Breast epithelium (tissue), 4 donors: ENCODE results near the gene PPM1D. TPM values are rescaled to one million over a fixed set of nuclear protein-coding genes. Genes with fewer than 3 reads are reported as not detected.
A peak's percentile ranks its signal among the peaks of the same experiment; 100 is the strongest.

ENCODE experiments used
- DNase-seq, 2 donors: peaks; one replicate each; pipeline ENCODE4 v3.0.0-alpha.2; 2019; ENCODE audit warnings: low spot score in 2 of 2
- H3K27ac ChIP-seq, 2 donors: fragments of 200-600 bp; sonication (generic) in 1 of 2; one replicate each; pipeline ENCODE4 v1.5.1; 2016 to 2019; ENCODE audit warnings: mild to moderate bottlenecking in 1 of 2
- H3K27me3 ChIP-seq, 2 donors: fragments of 200-600 bp; sonication (generic) in 1 of 2; one replicate each; pipeline versions ENCODE4 v1.5.1 to v1.6.0; 2017 to 2019; ENCODE audit warnings: control low read depth in 1 of 2, mild to moderate bottlenecking in 1 of 2
- H3K36me3 ChIP-seq: fragments of 200-600 bp; one replicate; pipeline ENCODE4 v1.5.1; 2019
- H3K4me1 ChIP-seq, 2 donors: fragments of 200-600 bp; sonication (generic); one replicate each; pipeline ENCODE4 v1.5.1; 2016 to 2019; ENCODE audit warnings: control low read depth in 1 of 2
- H3K4me3 ChIP-seq, 3 donors: fragments of 200-600 bp; sonication (generic); 1 replicate in 2 of 3; 2 replicates in 1 of 3; pipeline ENCODE4 v1.5.1; 2016 to 2019; ENCODE audit warnings: mild to moderate bottlenecking in 3 of 3, moderate library complexity in 2 of 3
- H3K9me3 ChIP-seq, 2 donors: fragments of 200-600 bp; sonication (generic) in 1 of 2; one replicate each; pipeline ENCODE4 v1.5.1; 2016 to 2019; ENCODE audit warnings: control low read depth in 1 of 2
- POLR2A ChIP-seq: fragments of 450-650 bp; IDR thresholded peaks from one replicate; pipeline ENCODE4 v1.6.1; 2016; ENCODE audit warnings: antibody characterized with exemption, mild to moderate bottlenecking, moderate library complexity
- POLR2AphosphoS5 ChIP-seq, 3 donors: sonication (generic); formaldehyde crosslinking; IDR thresholded peaks; one replicate each; pipeline ENCODE4 v1.6.1; 2017; ENCODE audit warnings: antibody characterized with exemption in 3 of 3
- intact Hi-C: fragments of 100-400 bp; cut with DNase I; formaldehyde crosslinking; loops from one replicate; pipeline ENCODE4 v1.15.1; 2023; ENCODE audit warnings: low total_unique reads
- total RNA-seq, 3 donors: library from RNA; depleted of rRNA; stranded (reverse); fragments of >200 nt; gene quantifications; one replicate each; pipeline ENCODE4 v1.1.0, GENCODE V29; 2016
- TF ChIP-seq, protein P1 (sequence below), 3 donors: fragments of 450-650 bp; IDR thresholded peaks; one replicate each; pipeline ENCODE4 v1.5.1; 2016 to 2017; ENCODE audit warnings: antibody characterized with exemption in 3 of 3, mild to moderate bottlenecking in 3 of 3, moderate library complexity in 3 of 3

PPM1D gene
- total RNA-seq, 3 donors from 2014 or later, result 12.3 to 19.6 (median 14.7) TPM

DNA sequence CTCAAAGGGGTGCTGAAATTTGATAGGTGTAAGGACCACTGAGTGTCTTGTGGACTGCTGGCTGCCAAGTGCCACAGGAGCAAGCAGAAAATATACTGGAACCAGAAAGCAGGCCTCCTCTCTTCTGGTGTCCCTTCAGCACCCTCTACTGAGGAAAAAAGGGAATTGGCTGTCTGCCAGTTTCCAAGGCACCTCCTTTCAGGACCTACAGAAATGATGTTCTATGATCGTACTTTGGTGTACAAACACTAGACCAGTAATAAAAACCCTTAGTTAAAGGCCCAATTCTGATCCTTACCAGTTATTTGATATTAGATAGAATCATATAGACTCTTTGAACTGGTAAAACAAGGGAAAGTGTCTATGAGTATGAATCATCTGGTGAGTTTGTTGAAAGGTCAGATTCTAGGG is 41.8 kb downstream of the PPM1D start:
- TF ChIP-seq, protein P1, sequence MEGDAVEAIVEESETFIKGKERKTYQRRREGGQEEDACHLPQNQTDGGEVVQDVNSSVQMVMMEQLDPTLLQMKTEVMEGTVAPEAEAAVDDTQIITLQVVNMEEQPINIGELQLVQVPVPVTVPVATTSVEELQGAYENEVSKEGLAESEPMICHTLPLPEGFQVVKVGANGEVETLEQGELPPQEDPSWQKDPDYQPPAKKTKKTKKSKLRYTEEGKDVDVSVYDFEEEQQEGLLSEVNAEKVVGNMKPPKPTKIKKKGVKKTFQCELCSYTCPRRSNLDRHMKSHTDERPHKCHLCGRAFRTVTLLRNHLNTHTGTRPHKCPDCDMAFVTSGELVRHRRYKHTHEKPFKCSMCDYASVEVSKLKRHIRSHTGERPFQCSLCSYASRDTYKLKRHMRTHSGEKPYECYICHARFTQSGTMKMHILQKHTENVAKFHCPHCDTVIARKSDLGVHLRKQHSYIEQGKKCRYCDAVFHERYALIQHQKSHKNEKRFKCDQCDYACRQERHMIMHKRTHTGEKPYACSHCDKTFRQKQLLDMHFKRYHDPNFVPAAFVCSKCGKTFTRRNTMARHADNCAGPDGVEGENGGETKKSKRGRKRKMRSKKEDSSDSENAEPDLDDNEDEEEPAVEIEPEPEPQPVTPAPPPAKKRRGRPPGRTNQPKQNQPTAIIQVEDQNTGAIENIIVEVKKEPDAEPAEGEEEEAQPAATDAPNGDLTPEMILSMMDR (IDR thresholded peaks at IDR 0.05), result no peak
- TF ChIP-seq POLR2AphosphoS5 (IDR thresholded peaks at IDR 0.05) (no peak), POLR2A (no peak)
- Histone ChIP-seq H3K27ac (peak overlapping the region in 1 of 2 donors; percentile 3), H3K4me1 (no peaks in the 10 kb centered on the region), H3K36me3 (no peaks in the 10 kb centered on the region), H3K27me3 (no peaks in the 10 kb centered on the region), H3K4me3 (no peak overlapping the region), H3K9me3 (no peaks in the 10 kb centered on the region)
- DNase-seq, result no peak
- intact Hi-C loops, result no loop called here

DNA sequence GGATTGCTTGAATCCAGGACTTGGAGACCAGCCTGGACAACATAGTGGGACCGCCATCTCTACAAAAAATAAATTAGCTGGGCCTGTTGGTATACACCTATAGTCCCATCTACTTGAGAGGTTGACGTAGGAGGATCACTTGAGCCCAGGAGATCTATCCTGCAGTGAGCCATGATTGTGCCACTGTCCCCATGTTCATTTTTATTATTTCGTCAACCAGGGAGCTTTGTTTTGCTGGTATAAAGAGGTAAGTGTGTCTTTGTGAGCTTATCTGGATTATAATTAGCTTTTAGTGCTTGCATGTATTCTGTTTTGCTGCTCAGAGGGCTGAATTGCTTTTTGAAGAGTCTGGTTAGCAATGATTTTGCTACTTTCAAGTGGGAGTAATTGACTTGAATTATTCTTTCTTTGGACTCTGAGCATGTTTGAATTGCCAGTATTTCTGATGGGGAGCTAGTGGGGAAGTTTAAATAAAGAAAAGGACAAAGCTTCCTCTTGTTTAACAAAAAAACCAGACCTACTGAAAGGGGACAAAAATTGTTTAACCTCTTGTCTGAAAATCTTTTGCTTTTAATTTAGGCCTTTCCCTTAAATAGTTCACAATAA is 46.0 kb downstream of the PPM1D start:
- Histone ChIP-seq H3K27ac (no peak overlapping the region), H3K36me3 (no peaks in the 10 kb centered on the region), H3K4me3 (no peak overlapping the region), H3K27me3 (no peaks in the 10 kb centered on the region), H3K4me1 (no peaks in the 10 kb centered on the region), H3K9me3 (no peaks in the 10 kb centered on the region)
- DNase-seq, result no peak
- TF ChIP-seq POLR2A, result no peak
- TF ChIP-seq, protein P1 (IDR thresholded peaks at IDR 0.05), result no peak
- no peak for TF ChIP-seq POLR2AphosphoS5 (IDR thresholded peaks at IDR 0.05)
- intact Hi-C loops, result no loop called here

DNA sequence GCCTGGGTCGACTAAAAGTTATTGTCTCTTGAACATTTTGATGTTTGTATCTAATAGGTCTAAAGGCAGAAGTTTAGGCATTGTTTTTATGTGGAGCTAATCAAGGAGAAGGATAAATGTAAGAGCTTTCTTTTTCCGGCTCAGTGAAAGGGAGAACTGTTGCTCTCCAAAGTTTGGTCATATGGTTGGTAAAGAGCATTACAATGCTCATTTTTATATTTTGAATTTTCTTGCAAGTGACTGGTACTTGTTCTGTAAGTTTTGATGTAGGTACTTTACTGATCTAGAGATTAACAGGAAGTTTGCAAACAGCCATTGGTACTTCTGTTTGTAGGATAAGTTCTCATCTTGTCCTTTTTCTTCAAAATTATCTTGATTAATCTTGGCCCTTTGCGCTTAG is 46.7 kb downstream of the PPM1D start:
- H3K36me3 ChIP-seq, result no peaks in the 10 kb centered on the region

DNA sequence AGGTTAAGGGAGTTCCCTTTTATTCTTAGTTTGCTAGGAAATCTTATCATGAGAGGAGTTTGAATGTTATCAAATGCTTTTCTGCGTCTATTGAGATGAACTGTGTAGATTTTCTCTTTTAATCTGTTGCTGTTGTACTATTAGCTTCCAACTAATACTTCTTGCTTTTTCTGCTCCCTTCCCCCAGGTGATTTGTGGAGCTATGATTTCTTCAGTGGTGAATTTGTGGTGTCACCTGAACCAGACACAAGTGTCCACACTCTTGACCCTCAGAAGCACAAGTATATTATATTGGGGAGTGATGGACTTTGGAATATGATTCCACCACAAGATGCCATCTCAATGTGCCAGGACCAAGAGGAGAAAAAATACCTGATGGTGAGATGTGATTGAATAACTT is 47.7 kb downstream of the PPM1D start:
- Histone ChIP-seq H3K4me3 (no peak overlapping the region), H3K36me3 (no peaks in the 10 kb centered on the region), H3K9me3 (no peaks in the 10 kb centered on the region), H3K4me1 (no peaks in the 10 kb centered on the region), H3K27ac (no peak overlapping the region), H3K27me3 (no peaks in the 10 kb centered on the region)
- intact Hi-C loops, result no loop called here
- DNase-seq, result no peak
- TF ChIP-seq POLR2A, result no peak
- TF ChIP-seq, protein P1 (IDR thresholded peaks at IDR 0.05), result no peak
- no peak for TF ChIP-seq POLR2AphosphoS5 (IDR thresholded peaks at IDR 0.05)

More for the DNA sequence above, 46.7 kb downstream of the PPM1D start:
- no peaks in the 10 kb centered on the region for H3K9me3 ChIP-seq
- no peak overlapping the region for H3K4me3 ChIP-seq
- no peaks in the 10 kb centered on the region for H3K4me1 ChIP-seq
- H3K27me3 ChIP-seq, result no peaks in the 10 kb centered on the region
- TF ChIP-seq POLR2A (no peak), POLR2AphosphoS5 (IDR thresholded peaks at IDR 0.05) (no peak)
- TF ChIP-seq, protein P1 (IDR thresholded peaks at IDR 0.05), result no peak
- no peak overlapping the region for H3K27ac ChIP-seq
- no peak for DNase-seq
- intact Hi-C loops, result no loop called here

DNA sequence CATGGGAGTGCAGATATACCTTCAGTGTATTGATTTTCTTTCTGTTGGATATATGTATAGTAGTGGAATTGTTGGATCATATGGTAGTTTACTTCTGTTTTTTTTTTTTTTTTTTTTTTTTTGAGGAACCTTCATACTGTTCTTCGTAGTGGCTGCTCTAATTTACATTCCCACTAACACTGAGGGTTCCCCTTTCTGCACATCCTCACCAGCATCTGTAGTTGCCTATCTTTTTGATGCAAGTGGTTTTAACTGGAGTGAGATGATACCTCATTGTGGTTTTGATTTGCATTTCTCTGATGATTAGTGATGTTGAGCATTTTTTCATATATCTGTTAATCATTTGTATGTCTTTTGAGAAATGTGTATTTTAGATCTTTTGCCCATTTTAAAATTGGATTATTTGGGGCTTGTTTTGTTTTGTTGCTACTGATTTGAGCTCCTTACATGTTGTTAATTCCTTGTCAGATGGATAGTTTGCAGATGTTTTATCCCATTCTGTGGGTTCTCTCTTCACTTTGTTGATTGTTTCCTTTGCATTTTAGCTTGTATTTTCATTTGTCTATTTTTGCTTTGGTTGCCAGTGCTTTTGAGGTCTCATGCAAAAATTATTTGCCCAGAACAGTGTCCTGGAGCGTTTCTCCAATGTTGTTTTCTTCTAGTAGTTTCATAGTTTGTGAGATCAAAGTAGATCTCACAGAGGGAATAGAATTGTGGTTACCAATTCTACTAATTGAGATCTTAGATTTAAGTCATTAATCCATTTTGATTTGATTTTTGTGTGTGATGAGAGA is 52.7 kb downstream of the PPM1D start:
- Histone ChIP-seq H3K4me3 (no peak overlapping the region), H3K9me3 (no peaks in the 10 kb centered on the region), H3K36me3 (no peaks in the 10 kb centered on the region), H3K27me3 (no peaks in the 10 kb centered on the region), H3K4me1 (no peaks in the 10 kb centered on the region), H3K27ac (no peak overlapping the region)
- DNase-seq, result no peak
- TF ChIP-seq, protein P1 (IDR thresholded peaks at IDR 0.05), result no peak
- TF ChIP-seq POLR2A (no peak), POLR2AphosphoS5 (IDR thresholded peaks at IDR 0.05) (no peak)
- intact Hi-C loops, result no loop called here
